ENCODE measurements around the gene PIK3R6. TPM values are rescaled to one million over a fixed set of nuclear protein-coding genes. Genes with fewer than 3 reads are reported as not detected.

Gene PIK3R6
- total RNA-seq, 2 donors from 2014 or later, result 2.1 to 2.5 TPM

- H3K27ac Mint-ChIP-seq, result no peak overlapping the region
- Histone ChIP-seq H3K9ac (ENCODE audit: extremely low read depth, low read length, poor library complexity, severe bottlenecking) (no peak overlapping the region), H3K9me3 (ENCODE audit: control insufficient read depth, low read length) (peaks cover 16% of the 10 kb centered on the region), H3K36me3 (ENCODE audit: control insufficient read depth, insufficient read depth, low read length) (no peaks in the 10 kb centered on the region), H3K4me3 (ENCODE audit: low read length) (no peak overlapping the region), H3K27me3 (ENCODE audit: control insufficient read depth, insufficient read depth, low read length, poor library complexity, severe bottlenecking) (peaks cover 10% of the 10 kb centered on the region), H3K27ac (ENCODE audit: low read depth, low read length) (no peak overlapping the region), H3K4me1 (ENCODE audit: control insufficient read depth, insufficient read depth, low read length) (peaks cover 14% of the 10 kb centered on the region)
- H3K4me1 Mint-ChIP-seq, result peaks cover 18% of the 10 kb centered on the region
- H3K9me3 Mint-ChIP-seq, result peaks cover 17% of the 10 kb centered on the region
- no peak overlapping the region for H3K4me3 Mint-ChIP-seq
- H3K27me3 Mint-ChIP-seq (ENCODE audit: insufficient read depth), result peaks cover 9% of the 10 kb centered on the region
- 68 to 73% methylated on average over 9 to 10 of the region's 10 CpGs for WGBS, 2 experiments (ENCODE audit: insufficient coverage in 1 of 2, insufficient read length in 1 of 2)
- TF ChIP-seq CTCF (conservative IDR thresholded peaks at IDR 0.05), result no peak
- H3K36me3 Mint-ChIP-seq (ENCODE audit: low read depth), result peaks cover 5% of the 10 kb centered on the region
- DNase-seq, result peak; percentile 86
Measured at GRCh38 chr17:8789743-8790142, 77.7 kb downstream of the PIK3R6 start.

GRCh38 chr17:8788998-8789397 lies 78.5 kb downstream of the PIK3R6 start:
- H3K4me3 Mint-ChIP-seq, result no peak overlapping the region
- H3K9me3 ChIP-seq (ENCODE audit: control insufficient read depth, low read length), result peaks cover 16% of the 10 kb centered on the region
- WGBS, 2 experiments (ENCODE audit: insufficient coverage in 1 of 2, insufficient read length in 1 of 2), result 85 to 100% methylated on average over 2 of the region's 2 CpGs

GRCh38 chr17:8785547-8786413 lies 81.7 kb downstream of the PIK3R6 start:
- 38 to 40% methylated on average over 14 to 19 of the region's 19 CpGs for WGBS, 2 experiments (ENCODE audit: insufficient coverage in 1 of 2, insufficient read length in 1 of 2)
- Histone ChIP-seq H3K9ac (ENCODE audit: extremely low read depth, low read length, poor library complexity, severe bottlenecking) (no peak overlapping the region), H3K36me3 (ENCODE audit: control insufficient read depth, insufficient read depth, low read length) (no peaks in the 10 kb centered on the region), H3K4me1 (ENCODE audit: control insufficient read depth, insufficient read depth, low read length) (peaks cover 14% of the 10 kb centered on the region), H3K27ac (ENCODE audit: low read depth, low read length) (no peak overlapping the region), H3K9me3 (ENCODE audit: control insufficient read depth, low read length) (no peaks in the 10 kb centered on the region), H3K27me3 (ENCODE audit: control insufficient read depth, insufficient read depth, low read length, poor library complexity, severe bottlenecking) (peaks cover 10% of the 10 kb centered on the region), H3K4me3 (ENCODE audit: low read length) (no peak overlapping the region)
- Mint-ChIP-seq H3K36me3 (ENCODE audit: low read depth) (no peaks in the 10 kb centered on the region), H3K4me3 (no peak overlapping the region), H3K9me3 (peaks cover 5% of the 10 kb centered on the region), H3K27me3 (ENCODE audit: insufficient read depth) (peaks cover 9% of the 10 kb centered on the region), H3K4me1 (peaks cover 27% of the 10 kb centered on the region), H3K27ac (no peak overlapping the region)
- DNase-seq, result peak; percentile 99
- peak; percentile 92 for TF ChIP-seq CTCF (conservative IDR thresholded peaks at IDR 0.05)

More at GRCh38 chr17:8788998-8789397, 78.5 kb downstream of the PIK3R6 start:
- H3K4me3 ChIP-seq (ENCODE audit: low read length), result no peak overlapping the region
- no peak overlapping the region for H3K9ac ChIP-seq (ENCODE audit: extremely low read depth, low read length, poor library complexity, severe bottlenecking)
- H3K27me3 Mint-ChIP-seq (ENCODE audit: insufficient read depth), result peaks cover 9% of the 10 kb centered on the region
- peaks cover 10% of the 10 kb centered on the region for H3K27me3 ChIP-seq (ENCODE audit: control insufficient read depth, insufficient read depth, low read length, poor library complexity, severe bottlenecking)
- H3K27ac ChIP-seq (ENCODE audit: low read depth, low read length), result no peak overlapping the region
- H3K9me3 Mint-ChIP-seq, result peaks cover 17% of the 10 kb centered on the region
- peaks cover 14% of the 10 kb centered on the region for H3K4me1 ChIP-seq (ENCODE audit: control insufficient read depth, insufficient read depth, low read length)
- peaks cover 5% of the 10 kb centered on the region for H3K36me3 Mint-ChIP-seq (ENCODE audit: low read depth)
- H3K27ac Mint-ChIP-seq, result no peak overlapping the region
- TF ChIP-seq CTCF (conservative IDR thresholded peaks at IDR 0.05), result no peak
- no peaks in the 10 kb centered on the region for H3K36me3 ChIP-seq (ENCODE audit: control insufficient read depth, insufficient read depth, low read length)
- DNase-seq, result no peak
- peaks cover 18% of the 10 kb centered on the region for H3K4me1 Mint-ChIP-seq
